Measurements from ENCODE around the gene KRTAP1-5. TPM values are rescaled to one million over a fixed set of nuclear protein-coding genes. Genes with fewer than 3 reads are reported as not detected.

Gene KRTAP1-5
- total and polyA plus RNA-seq, 4 donors = not detected

DNA sequence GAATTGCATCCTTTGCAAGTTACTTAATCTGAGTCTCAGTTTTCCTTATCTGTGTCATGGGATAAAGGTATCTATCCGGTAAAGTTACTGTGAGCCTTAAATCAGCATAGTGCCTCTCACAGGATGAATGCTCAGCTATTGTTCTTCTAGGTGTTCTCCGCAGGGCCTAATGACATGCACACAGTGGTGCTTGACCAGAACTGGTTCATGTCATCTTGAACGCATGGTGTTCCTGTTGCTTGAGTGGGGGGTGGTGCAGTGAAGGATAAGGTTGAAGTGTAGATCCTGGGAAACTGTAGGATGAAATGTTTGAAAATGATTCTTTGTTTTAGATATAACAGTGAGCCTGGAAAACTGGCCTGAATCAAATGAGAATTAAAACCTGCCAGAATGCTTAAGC, 46.9 kb downstream of the KRTAP1-5 start:
- 87% methylated on average over 3 of the region's 3 CpGs for WGBS
- no peak for DNase-seq (ENCODE audit: low spot score)
- H3K4me3 ChIP-seq (ENCODE audit: low read depth in 1 of 3, low read length in 3 of 3) = no peak overlapping the region
- H3K9me3 ChIP-seq (ENCODE audit: control insufficient read depth in 4 of 4, low read length in 3 of 4) = no peaks in the 10 kb centered on the region
- H3K27ac ChIP-seq (ENCODE audit: low read depth in 1 of 2, low read length in 2 of 2) = no peak overlapping the region
- peaks cover 0 to 8% (median 0%) of the 10 kb centered on the region in 4 donors for H3K27me3 ChIP-seq (ENCODE audit: control insufficient read depth in 4 of 4, insufficient read depth in 4 of 4, low read length in 3 of 4)
- no peaks in the 10 kb centered on the region for H3K36me3 ChIP-seq (ENCODE audit: control insufficient read depth in 4 of 4, insufficient read depth in 3 of 4, low read depth in 1 of 4, low read length in 3 of 4)
- H3K9ac ChIP-seq (ENCODE audit: low read depth in 1 of 2, low read length in 2 of 2) = no peak overlapping the region
- H3K4me1 ChIP-seq (ENCODE audit: control insufficient read depth in 4 of 4, insufficient read depth in 4 of 4, low read length in 3 of 4) = no peaks in the 10 kb centered on the region
- TF ChIP-seq EGR1 (IDR thresholded peaks at IDR 0.05; ENCODE audit: low read depth in 2 of 2) = no peak
- TF ChIP-seq FOXA1 (IDR thresholded peaks at IDR 0.05) = no peak
- no peak for TF ChIP-seq REST (IDR thresholded peaks at IDR 0.05)
- no peak for TF ChIP-seq ZBTB33 (IDR thresholded peaks at IDR 0.05)

GRCh38 chr17:40978575-40979151, 48.3 kb downstream of the KRTAP1-5 start:
- Histone ChIP-seq H3K9me3 (ENCODE audit: control insufficient read depth in 4 of 4, low read length in 3 of 4) (no peaks in the 10 kb centered on the region), H3K4me1 (ENCODE audit: control insufficient read depth in 4 of 4, insufficient read depth in 4 of 4, low read length in 3 of 4) (no peaks in the 10 kb centered on the region), H3K36me3 (ENCODE audit: control insufficient read depth in 4 of 4, insufficient read depth in 3 of 4, low read depth in 1 of 4, low read length in 3 of 4) (no peaks in the 10 kb centered on the region), H3K9ac (ENCODE audit: low read depth in 1 of 2, low read length in 2 of 2) (no peak overlapping the region), H3K4me3 (ENCODE audit: low read depth in 1 of 3, low read length in 3 of 3) (no peak overlapping the region), H3K27ac (ENCODE audit: low read depth in 1 of 2, low read length in 2 of 2) (no peak overlapping the region), H3K27me3 (ENCODE audit: control insufficient read depth in 4 of 4, insufficient read depth in 4 of 4, low read length in 3 of 4) (peaks cover 0 to 8% (median 0%) of the 10 kb centered on the region in 4 donors)
- WGBS = 89% methylated on average over 13 of the region's 13 CpGs
- DNase-seq (ENCODE audit: low spot score) = no peak
- TF ChIP-seq FOXA1 (IDR thresholded peaks at IDR 0.05) = no peak
- no peak for TF ChIP-seq HNF4G (IDR thresholded peaks at IDR 0.05)
- no peak for TF ChIP-seq GABPA (IDR thresholded peaks at IDR 0.05 in 1 of 2, conservative IDR thresholded peaks at IDR 0.05 in 1 of 2)

Small RNA genes lying within 50 kb of the gene (small RNA-seq; reads per million reads assigned to genes)
- not detected for gene KRTAP3-4P

Other genes with a start within 250 kb of the KRTAP1-5 start
Only the 30 nearest of the 38 such genes appear.
- gene KRT10, start 204.6 kb downstream of the KRTAP1-5 start, total RNA-seq = 1 to 10 TPM; 1.6 to 3.4 TPM
- gene KRT10, start 204.6 kb downstream of the KRTAP1-5 start, polyA plus RNA-seq = 10 to 100 TPM; 10.8 to 52.5 TPM
- not detected for gene KRT12, start 160.0 kb downstream of the KRTAP1-5 start, total RNA-seq
- gene KRT12, start 160.0 kb downstream of the KRTAP1-5 start, polyA plus RNA-seq = not detected
- not detected for gene KRT20, start 142.0 kb downstream of the KRTAP1-5 start, total RNA-seq
- gene KRT20, start 142.0 kb downstream of the KRTAP1-5 start, polyA plus RNA-seq = not detected
- gene KRT23, start 89.6 kb downstream of the KRTAP1-5 start, total RNA-seq = 1 to 10 TPM in 1 of 2 donors, under 1 TPM in 1; 0.09 to 1.3 TPM
- gene KRT23, start 89.6 kb downstream of the KRTAP1-5 start, polyA plus RNA-seq = under 1 TPM in 1 of 2 donors, not detected in 1; 0.24 TPM
- gene KRT39, start 60.3 kb downstream of the KRTAP1-5 start, total RNA-seq = not detected
- not detected for gene KRT39, start 60.3 kb downstream of the KRTAP1-5 start, polyA plus RNA-seq
- gene KRT40, start 42.9 kb downstream of the KRTAP1-5 start, total RNA-seq = not detected
- gene KRT40, start 42.9 kb downstream of the KRTAP1-5 start, polyA plus RNA-seq = not detected
- gene KRTAP3-3, start 33.0 kb downstream of the KRTAP1-5 start, total RNA-seq = not detected
- gene KRTAP3-3, start 33.0 kb downstream of the KRTAP1-5 start, polyA plus RNA-seq = not detected
- gene KRTAP3-2, start 27.3 kb downstream of the KRTAP1-5 start, total RNA-seq = not detected
- gene KRTAP3-2, start 27.3 kb downstream of the KRTAP1-5 start, polyA plus RNA-seq = not detected
- not detected for gene KRTAP3-1, start 18.1 kb downstream of the KRTAP1-5 start, total RNA-seq
- gene KRTAP3-1, start 18.1 kb downstream of the KRTAP1-5 start, polyA plus RNA-seq = not detected
- gene KRTAP1-4, start 3.0 kb upstream of the KRTAP1-5 start, total RNA-seq = not detected
- gene KRTAP1-4, start 3.0 kb upstream of the KRTAP1-5 start, polyA plus RNA-seq = not detected
- not detected for gene KRTAP1-3, start 7.7 kb upstream of the KRTAP1-5 start, total RNA-seq
- not detected for gene KRTAP1-3, start 7.7 kb upstream of the KRTAP1-5 start, polyA plus RNA-seq
- not detected for gene KRTAP1-1, start 14.2 kb upstream of the KRTAP1-5 start, total RNA-seq
- gene KRTAP1-1, start 14.2 kb upstream of the KRTAP1-5 start, polyA plus RNA-seq = not detected
- not detected for gene KRTAP2-1, start 20.1 kb upstream of the KRTAP1-5 start, total RNA-seq
- gene KRTAP2-1, start 20.1 kb upstream of the KRTAP1-5 start, polyA plus RNA-seq = not detected
- gene KRTAP2-2, start 28.0 kb upstream of the KRTAP1-5 start, total RNA-seq = not detected
- not detected for gene KRTAP2-2, start 28.0 kb upstream of the KRTAP1-5 start, polyA plus RNA-seq
- not detected for gene KRTAP2-3, start 32.9 kb upstream of the KRTAP1-5 start, total RNA-seq
- gene KRTAP2-3, start 32.9 kb upstream of the KRTAP1-5 start, polyA plus RNA-seq = not detected
- not detected for gene KRTAP2-4, start 38.7 kb upstream of the KRTAP1-5 start, total RNA-seq
- not detected for gene KRTAP2-4, start 38.7 kb upstream of the KRTAP1-5 start, polyA plus RNA-seq
- not detected for gene KRTAP4-7, start 56.9 kb upstream of the KRTAP1-5 start, total RNA-seq
- not detected for gene KRTAP4-7, start 56.9 kb upstream of the KRTAP1-5 start, polyA plus RNA-seq
- gene KRTAP4-8, start 70.9 kb upstream of the KRTAP1-5 start, total RNA-seq = not detected
- not detected for gene KRTAP4-8, start 70.9 kb upstream of the KRTAP1-5 start, polyA plus RNA-seq
- not detected for gene KRTAP4-16, start 75.0 kb upstream of the KRTAP1-5 start, total RNA-seq
- not detected for gene KRTAP4-16, start 75.0 kb upstream of the KRTAP1-5 start, polyA plus RNA-seq
- gene KRTAP4-9, start 78.2 kb upstream of the KRTAP1-5 start, total RNA-seq = not detected
- gene KRTAP4-9, start 78.2 kb upstream of the KRTAP1-5 start, polyA plus RNA-seq = not detected
- not detected for gene KRTAP4-11, start 91.2 kb upstream of the KRTAP1-5 start, total RNA-seq
- gene KRTAP4-11, start 91.2 kb upstream of the KRTAP1-5 start, polyA plus RNA-seq = not detected
- gene KRTAP4-12, start 97.0 kb upstream of the KRTAP1-5 start, total RNA-seq = not detected
- not detected for gene KRTAP4-12, start 97.0 kb upstream of the KRTAP1-5 start, polyA plus RNA-seq
- not detected for gene KRTAP4-6, start 113.3 kb upstream of the KRTAP1-5 start, total RNA-seq
- gene KRTAP4-6, start 113.3 kb upstream of the KRTAP1-5 start, polyA plus RNA-seq = not detected
- gene KRTAP4-5, start 122.6 kb upstream of the KRTAP1-5 start, total RNA-seq = not detected
- not detected for gene KRTAP4-5, start 122.6 kb upstream of the KRTAP1-5 start, polyA plus RNA-seq
- gene KRTAP4-4, start 133.5 kb upstream of the KRTAP1-5 start, total RNA-seq = not detected
- gene KRTAP4-4, start 133.5 kb upstream of the KRTAP1-5 start, polyA plus RNA-seq = not detected
- not detected for gene KRTAP4-3, start 141.0 kb upstream of the KRTAP1-5 start, total RNA-seq
- not detected for gene KRTAP4-3, start 141.0 kb upstream of the KRTAP1-5 start, polyA plus RNA-seq
- gene KRTAP4-2, start 151.0 kb upstream of the KRTAP1-5 start, total RNA-seq = not detected
- not detected for gene KRTAP4-2, start 151.0 kb upstream of the KRTAP1-5 start, polyA plus RNA-seq
- gene KRTAP4-1, start 157.7 kb upstream of the KRTAP1-5 start, total RNA-seq = not detected
- gene KRTAP4-1, start 157.7 kb upstream of the KRTAP1-5 start, polyA plus RNA-seq = not detected
- gene KRTAP9-1, start 162.7 kb upstream of the KRTAP1-5 start, total RNA-seq = not detected
- not detected for gene KRTAP9-1, start 162.7 kb upstream of the KRTAP1-5 start, polyA plus RNA-seq
- gene KRTAP9-2, start 199.4 kb upstream of the KRTAP1-5 start, total RNA-seq = not detected
- not detected for gene KRTAP9-2, start 199.4 kb upstream of the KRTAP1-5 start, polyA plus RNA-seq

All from liver (tissue), 10 donors.